A549 (cell line): ENCODE data around the gene DCXR. TPM values are rescaled to one million over a fixed set of nuclear protein-coding genes. Genes with fewer than 3 reads are reported as not detected.
A peak's percentile ranks its signal among the peaks of the same experiment; 100 is the strongest.
"Not testable (repeated sequence)": the region's sequence is repeated elsewhere in the genome, so short reads cannot be mapped to it uniquely, and the experiment has no call there.

Experiments
- ATAC-seq, 2 experiments: fragments of 200-7000 bp in 1 of 2; fragments of >200 bp in 1 of 2; cut with Nextera tagmentation in 1 of 2; cut with Tn5 transposase in 1 of 2; 3 replicates each; pipeline versions ENCODE4 v1.8.0 to v1.9.1; 2018 to 2020; ENCODE audit warnings: mild to moderate bottlenecking in 1 of 2, moderate library complexity in 1 of 2
- CTCF ChIA-PET: fragments of 300-600 bp; sonication (Branson Sonifier 250); formaldehyde crosslinking; extraction: SDS; loops from one replicate; lab custom pipeline; 2021; ENCODE audit warnings: antibody characterized with exemption, inconsistent platforms; lab: Yijun Ruan, JAX
- POLR2A ChIA-PET: fragments of 350-600 bp; formaldehyde crosslinking; extraction: SDS; loops from one replicate; lab custom pipeline; 2021; ENCODE audit warnings: antibody characterized with exemption, inconsistent platforms; lab: Yijun Ruan, JAX
- DNase-seq, 2 experiments: peaks; one replicate each; pipeline versions ENCODE4 v3.0.0 to v3.0.0-alpha.2; 2011 to 2016; ENCODE audit warnings: low read depth in 1 of 2, low spot score in 1 of 2
- FAIRE-seq: peaks from 2 replicates; lab custom pipeline; 2011; peaks lifted over from hg19 to GRCh38; lab: Jason Lieb, UNC
- H3K27ac ChIP-seq, 2 experiments: fragments of >200 bp; sonication (Bioruptor Twin); formaldehyde crosslinking; 3 replicates each; pipeline ENCODE4 v1.5.1; 2016 to 2017
- H3K4me1 ChIP-seq: fragments of >200 bp; sonication (Bioruptor Twin); formaldehyde crosslinking; 3 replicates; pipeline ENCODE4 v1.6.1; 2016
- H3K4me2 ChIP-seq: fragments of >200 bp; sonication (Bioruptor Twin); formaldehyde crosslinking; 3 replicates; pipeline ENCODE4 v1.6.1; 2016
- H3K4me3 ChIP-seq: fragments of >200 bp; sonication (Bioruptor Twin); formaldehyde crosslinking; 3 replicates; pipeline ENCODE4 v1.5.1; 2016
- H3K9me3 ChIP-seq: fragments of >200 bp; sonication (Bioruptor Twin); formaldehyde crosslinking; 3 replicates; pipeline ENCODE4 v1.6.1; 2016
- BHLHE40 ChIP-seq: IDR thresholded peaks from 2 replicates; pipeline ENCODE4 v1.6.1; 2012; ENCODE audit warnings: low read depth, low read length, inconsistent platforms
- CBX2 ChIP-seq: fragments of 200-600 bp; sonication (generic); IDR thresholded peaks from 2 replicates; pipeline ENCODE4 v1.6.1; 2016; ENCODE audit warnings: low read depth, mild to moderate bottlenecking, borderline replicate concordance
- CEBPB ChIP-seq, 2 experiments: fragments of >200 bp in 1 of 2; sonication (Bioruptor Twin) in 1 of 2; formaldehyde crosslinking in 1 of 2; IDR thresholded peaks; 2 replicates each; pipeline ENCODE4 v1.6.1; 2012 to 2016
- CHD4 ChIP-seq: fragments of 200-600 bp; sonication (generic); IDR thresholded peaks from 2 replicates; pipeline ENCODE4 v1.6.1; 2016; ENCODE audit warnings: antibody characterized with exemption, mild to moderate bottlenecking, borderline replicate concordance
- EHF ChIP-seq: fragments of 250-450 bp; sonication (Bioruptor Pico); IDR thresholded peaks from 2 replicates; pipeline ENCODE4 v1.5.0; 2020; ENCODE audit warnings: mild to moderate bottlenecking
- EP300 ChIP-seq, 2 experiments: fragments of >200 bp; sonication (Bioruptor Twin); formaldehyde crosslinking; IDR thresholded peaks; 2 replicates in 1 of 2; 3 replicates in 1 of 2; pipeline ENCODE4 v1.6.1; 2016 to 2017
- ESRRA ChIP-seq: fragments of 150-350 bp; IDR thresholded peaks from 2 replicates; pipeline ENCODE4 v1.6.1; 2014; ENCODE audit warnings: mild to moderate bottlenecking, low read length, borderline replicate concordance
- GATA3 ChIP-seq: IDR thresholded peaks from 2 replicates; pipeline ENCODE4 v1.6.1; 2012; ENCODE audit warnings: borderline replicate concordance
- HOXB5 ChIP-seq: fragments of 250-450 bp; sonication (Bioruptor Pico); IDR thresholded peaks from 2 replicates; pipeline ENCODE4 v1.5.0; 2020; ENCODE audit warnings: mild to moderate bottlenecking, moderate library complexity
- KDM1A ChIP-seq: fragments of 200-600 bp; sonication (generic); IDR thresholded peaks from 2 replicates; pipeline ENCODE4 v1.6.1; 2016; ENCODE audit warnings: low read depth, mild to moderate bottlenecking
- MYC ChIP-seq: IDR thresholded peaks from 2 replicates; pipeline ENCODE4 v1.6.1; 2012; ENCODE audit warnings: mild to moderate bottlenecking, inconsistent platforms, low read length, improper control_type of control experiment, borderline replicate concordance
- NFE2L2 ChIP-seq: fragments of 150-350 bp; conservative IDR thresholded peaks from 2 replicates; pipeline ENCODE4 v1.6.1; 2014; ENCODE audit warnings: low read length
- PBX3 ChIP-seq: IDR thresholded peaks from 2 replicates; pipeline ENCODE4 v1.6.1; 2012
- RAD21 ChIP-seq, 2 experiments: fragments of >200 bp in 1 of 2; sonication (Bioruptor Twin) in 1 of 2; formaldehyde crosslinking in 1 of 2; IDR thresholded peaks in 1 of 2; conservative IDR thresholded peaks in 1 of 2; 2 replicates in 1 of 2; 3 replicates in 1 of 2; pipeline ENCODE4 v1.6.1; 2012 to 2018; ENCODE audit warnings: inconsistent platforms in 1 of 2
- RARB ChIP-seq: fragments of 250-450 bp; sonication (Bioruptor Pico); IDR thresholded peaks from 2 replicates; pipeline ENCODE4 v1.8.0; 2021; ENCODE audit warnings: mild to moderate bottlenecking, moderate library complexity
- RFX5 ChIP-seq: fragments of 450-650 bp; IDR thresholded peaks from 2 replicates; pipeline ENCODE4 v1.7.1; 2014; ENCODE audit warnings: antibody characterized with exemption, mild to moderate bottlenecking, moderate library complexity
- SREBF2 ChIP-seq: fragments of 450-650 bp; IDR thresholded peaks from 2 replicates; pipeline ENCODE4 v1.6.1; 2014; ENCODE audit warnings: mild to moderate bottlenecking, moderate library complexity
- ZFP36 ChIP-seq: fragments of 450-650 bp; IDR thresholded peaks from 2 replicates; pipeline ENCODE4 v1.6.1; 2014; ENCODE audit warnings: borderline replicate concordance; ENCODE audit not compliant: partially characterized antibody
- ZNF302 ChIP-seq: fragments of 250-450 bp; sonication (Bioruptor Pico); IDR thresholded peaks from 2 replicates; pipeline ENCODE4 v1.9.0; 2021; ENCODE audit warnings: inconsistent platforms, mild to moderate bottlenecking, moderate library complexity
- ZSCAN20 ChIP-seq: fragments of 250-450 bp; sonication (Bioruptor Pico); IDR thresholded peaks from 2 replicates; pipeline ENCODE4 v1.8.0; 2022; ENCODE audit warnings: mild to moderate bottlenecking, moderate library complexity
- WGBS: methylation state at CpG from one replicate; pipeline ENCODE4 v1.1.6; 2017; ENCODE audit errors: missing lambda C conversion rate; 5-methylcytosine and 5-hydroxymethylcytosine counted together
- polyA plus RNA-seq, 4 experiments: library from polyadenylated mRNA; depleted of rRNA in 3 of 4; stranded (reverse); fragments of >200 nt; fragmentation: RNase III in 1 of 4; extraction: RNeasy Plus Mini Kit Qiagen cat#74134 plus additional on column Dnase treatment in 1 of 4; gene quantifications; 2 replicates in 3 of 4; 3 replicates in 1 of 4; pipeline ENCODE4 v1.2.3, GENCODE V29; 2011 to 2017
- TF ChIP-seq, protein P1 (sequence below): fragments of 250-450 bp; sonication (Bioruptor Pico); IDR thresholded peaks from 2 replicates; pipeline ENCODE4 v1.5.0; 2020; ENCODE audit warnings: low read depth, mild to moderate bottlenecking, moderate library complexity
- TF ChIP-seq, protein P2 (sequence below): IDR thresholded peaks from 2 replicates; pipeline ENCODE4 v1.6.1; 2012

The DCXR gene
- polyA plus RNA-seq, 2 of the 4 experiments (the other 2 are of a cell fraction): 39.3 to 70.7 TPM

GRCh38 chr17:82039695-82040299, 2.3 kb upstream of the DCXR start:
- ChIA-PET POLR2A (no interaction called here), CTCF (interaction anchor here (0.7 to 4.4 kb wide), 7 partner anchors 11 to 163 kb away, joined by 3 to 59 read pairs (median 4); partner anchors contain the start of gene RAC3)
- no peak for ATAC-seq
- WGBS: 80% methylated on average over 8 of the region's 8 CpGs
- Histone ChIP-seq H3K4me3 (no peak overlapping the region), H3K4me1 (peaks cover 8% of the 10 kb centered on the region; the same call in 2 of the 3 replicates), H3K9me3 (no peaks in the 10 kb centered on the region), H3K4me2 (no peak overlapping the region), H3K27ac (no peak overlapping the region)
- TF ChIP-seq ZSCAN20 (no peak), MYC (no peak), PBX3 (no peak), CBX2 (no peak), GATA3 (no peak), KDM1A (no peak), RAD21 (conservative IDR thresholded peaks at IDR 0.05 in 1 of 2, IDR thresholded peaks at IDR 0.05 in 1 of 2) (no peak), ZNF302 (CRISPR knock-in tag) (no peak), EHF (no peak)
- TF ChIP-seq, protein P1, sequence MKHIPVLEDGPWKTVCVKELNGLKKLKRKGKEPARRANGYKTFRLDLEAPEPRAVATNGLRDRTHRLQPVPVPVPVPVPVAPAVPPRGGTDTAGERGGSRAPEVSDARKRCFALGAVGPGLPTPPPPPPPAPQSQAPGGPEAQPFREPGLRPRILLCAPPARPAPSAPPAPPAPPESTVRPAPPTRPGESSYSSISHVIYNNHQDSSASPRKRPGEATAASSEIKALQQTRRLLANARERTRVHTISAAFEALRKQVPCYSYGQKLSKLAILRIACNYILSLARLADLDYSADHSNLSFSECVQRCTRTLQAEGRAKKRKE (CRISPR knock-in tag): no peak
- DNase-seq: no peak
- FAIRE-seq: no peak

DNA sequence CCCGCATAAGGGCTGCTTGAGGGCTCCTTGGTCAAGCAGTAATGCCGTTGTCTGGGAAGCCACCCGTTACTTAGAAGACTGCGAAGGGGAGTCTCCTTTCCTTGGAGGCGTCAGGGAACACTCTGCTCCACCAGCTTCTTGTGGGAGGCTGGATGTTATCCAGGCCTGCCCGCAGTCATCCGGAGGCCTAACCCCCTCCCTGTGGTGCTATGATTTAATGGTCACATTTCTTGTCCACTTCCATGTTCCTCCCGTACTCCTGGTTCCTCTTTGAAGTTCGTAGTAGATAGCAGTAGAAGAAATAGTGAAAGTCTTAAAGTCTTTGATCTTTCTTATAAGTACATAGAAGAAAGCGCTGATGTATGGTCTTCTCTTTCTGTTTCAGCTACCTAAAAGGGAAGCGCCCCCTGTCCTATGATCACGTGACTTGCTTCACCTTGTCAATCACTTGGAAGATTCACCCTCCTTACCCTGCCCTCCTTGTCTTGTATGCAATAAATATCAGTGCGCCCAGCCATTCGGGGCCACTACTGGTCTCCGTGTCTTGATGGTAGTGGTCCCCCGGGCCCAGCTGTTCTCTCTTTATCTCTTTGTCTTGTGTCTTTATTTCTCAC, 1.4 kb upstream of the DCXR start:
- H3K4me3 ChIP-seq, H3K4me1 ChIP-seq, DNase-seq, POLR2A ChIA-PET, FAIRE-seq, H3K27ac ChIP-seq, H3K4me2 ChIP-seq, ATAC-seq, H3K9me3 ChIP-seq: not testable (repeated sequence)
- CTCF ChIA-PET: interaction anchor here (0.7 to 4.4 kb wide), 10 partner anchors 10 to 133 kb away, joined by 3 to 59 read pairs (median 6); partner anchors contain the start of genes GPS1 and RAC3
- 82% methylated on average over 16 of the region's 16 CpGs for WGBS

GRCh38 chr17:82037889-82038195, 345 bp upstream of the DCXR start:
- POLR2A ChIA-PET: interaction anchor here (0.6 to 1.4 kb wide), 14 partner anchors 9 to 168 kb away, joined by 3 to 38 read pairs (median 4); partner anchors contain the start of genes CENPX, FASN, GPS1 and LRRC45
- no peak for FAIRE-seq
- Histone ChIP-seq H3K27ac (peak overlapping the region in 1 of 2 experiments; percentile 32; a peak in 2 of 6 replicates), H3K9me3 (no peaks in the 10 kb centered on the region)
- no peak for TF ChIP-seq ZFP36
- TF ChIP-seq, protein P2, sequence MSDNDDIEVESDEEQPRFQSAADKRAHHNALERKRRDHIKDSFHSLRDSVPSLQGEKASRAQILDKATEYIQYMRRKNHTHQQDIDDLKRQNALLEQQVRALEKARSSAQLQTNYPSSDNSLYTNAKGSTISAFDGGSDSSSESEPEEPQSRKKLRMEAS: no peak; the same call in 1 of the 2 replicates
- no peak for TF ChIP-seq SREBF2
- TF ChIP-seq EP300 (IDR thresholded peaks at IDR 0.05): no peak
- TF ChIP-seq CEBPB (IDR thresholded peaks at IDR 0.05): no peak
- no peak for TF ChIP-seq RFX5
- no peak for TF ChIP-seq ESRRA
- TF ChIP-seq KDM1A: no peak
- no peak for TF ChIP-seq PBX3
- no peak for TF ChIP-seq HOXB5 (CRISPR knock-in tag)
- no peak for TF ChIP-seq RARB (CRISPR knock-in tag)
- no peak for TF ChIP-seq NFE2L2
- no peak for TF ChIP-seq CHD4
- TF ChIP-seq BHLHE40: no peak
- TF ChIP-seq, all 56 proteins: peak for 0
- ATAC-seq (no peak), DNase-seq (no peak)
- 3% methylated on average over 10 of the region's 10 CpGs for WGBS
- H3K4me2 ChIP-seq: peak overlapping the region; percentile 83
- CTCF ChIA-PET: interaction anchor here (0.6 to 4.4 kb wide), 35 partner anchors 9 to 198 kb away, joined by 3 to 59 read pairs (median 4); partner anchors contain the start of genes CENPX, DUS1L, GPS1 and LRRC45
- peak overlapping the region; percentile 52 for H3K4me3 ChIP-seq
- H3K4me1 ChIP-seq: peaks cover 8% of the 10 kb centered on the region; the same call in 2 of the 3 replicates
